Neural progenitor cell (in vitro differentiated cells): ENCODE results near the gene SLC5A10.

Source experiments
- EZH2 ChIP-seq: fragments of 200-600 bp; sonication (generic); IDR thresholded peaks from 2 replicates; pipeline ENCODE4 v1.6.1; 2017; ENCODE audit warnings: antibody characterized with exemption, mild to moderate bottlenecking, moderate library complexity
- TF ChIP-seq, protein P1 (sequence below): fragments of 200-600 bp; sonication (generic); IDR thresholded peaks from 2 replicates; pipeline ENCODE4 v1.5.1; 2017; ENCODE audit warnings: antibody characterized with exemption, mild to moderate bottlenecking

DNA sequence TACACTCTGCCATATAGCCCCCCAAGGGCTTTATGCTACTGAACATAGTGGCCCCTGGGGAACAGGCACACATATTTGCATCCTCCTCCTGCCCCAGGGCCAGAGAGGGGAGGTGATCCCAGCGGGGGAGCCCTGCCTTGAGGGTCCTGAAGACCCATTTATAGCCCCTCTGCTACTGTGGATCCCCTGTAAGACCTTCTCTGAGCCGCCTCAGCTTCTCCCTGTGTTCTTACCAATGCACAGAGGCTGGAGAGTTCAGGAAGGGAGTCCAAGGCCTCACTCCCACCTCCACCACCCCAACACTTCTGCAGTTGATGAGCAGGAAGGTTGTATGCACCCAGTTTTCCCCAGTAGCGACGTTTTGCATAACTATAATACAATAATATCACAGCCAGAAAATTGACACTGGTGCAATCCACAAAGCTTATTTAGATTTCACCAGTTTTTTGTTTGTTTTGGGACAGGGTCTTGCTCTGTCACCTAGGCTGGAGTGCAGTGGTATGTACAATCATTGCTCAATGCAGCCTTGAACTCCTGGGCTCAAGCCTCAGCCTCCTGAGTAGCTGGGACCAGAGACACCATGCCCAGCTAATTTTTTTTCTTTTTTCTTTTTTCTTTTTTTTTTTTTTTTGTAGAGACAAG, 53.9 kb downstream of the SLC5A10 start:
- TF ChIP-seq, protein P1, sequence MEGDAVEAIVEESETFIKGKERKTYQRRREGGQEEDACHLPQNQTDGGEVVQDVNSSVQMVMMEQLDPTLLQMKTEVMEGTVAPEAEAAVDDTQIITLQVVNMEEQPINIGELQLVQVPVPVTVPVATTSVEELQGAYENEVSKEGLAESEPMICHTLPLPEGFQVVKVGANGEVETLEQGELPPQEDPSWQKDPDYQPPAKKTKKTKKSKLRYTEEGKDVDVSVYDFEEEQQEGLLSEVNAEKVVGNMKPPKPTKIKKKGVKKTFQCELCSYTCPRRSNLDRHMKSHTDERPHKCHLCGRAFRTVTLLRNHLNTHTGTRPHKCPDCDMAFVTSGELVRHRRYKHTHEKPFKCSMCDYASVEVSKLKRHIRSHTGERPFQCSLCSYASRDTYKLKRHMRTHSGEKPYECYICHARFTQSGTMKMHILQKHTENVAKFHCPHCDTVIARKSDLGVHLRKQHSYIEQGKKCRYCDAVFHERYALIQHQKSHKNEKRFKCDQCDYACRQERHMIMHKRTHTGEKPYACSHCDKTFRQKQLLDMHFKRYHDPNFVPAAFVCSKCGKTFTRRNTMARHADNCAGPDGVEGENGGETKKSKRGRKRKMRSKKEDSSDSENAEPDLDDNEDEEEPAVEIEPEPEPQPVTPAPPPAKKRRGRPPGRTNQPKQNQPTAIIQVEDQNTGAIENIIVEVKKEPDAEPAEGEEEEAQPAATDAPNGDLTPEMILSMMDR, result no peak
- TF ChIP-seq EZH2, result no peak
